ENCODE data around the gene GPC3. TPM values are rescaled to one million over a fixed set of nuclear protein-coding genes. Genes with fewer than 3 reads are reported as not detected.
"Not testable (repeated sequence)": the region's sequence is repeated elsewhere in the genome, so short reads cannot be mapped to it uniquely, and the experiment has no call there.

The GPC3 gene
- total RNA-seq, 2 donors from 2014 or later = 2.6 to 2.9 TPM

DNA sequence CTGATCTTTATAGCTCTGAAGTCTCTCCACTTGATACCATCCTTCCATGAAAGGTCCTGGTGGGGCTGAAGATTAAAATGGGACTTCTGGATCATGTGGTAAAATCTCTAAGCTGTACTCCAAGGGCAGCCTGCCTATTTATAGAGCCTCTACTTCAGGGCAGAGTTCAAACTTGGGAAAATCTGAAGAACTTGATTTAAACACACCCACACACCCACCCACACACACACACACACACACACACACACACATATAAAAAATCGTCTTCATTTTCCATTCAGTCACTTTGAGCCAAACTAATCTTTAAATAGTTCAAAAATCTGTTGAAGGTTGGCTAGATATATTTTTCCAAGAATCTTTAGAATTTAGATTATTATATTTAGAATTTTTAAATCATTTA is 335.2 kb downstream of the GPC3 start:
- no peak for ATAC-seq
- intact Hi-C loops (cut with DNase I, micrococcal nuclease) = no loop called here
- no peak for DNase-seq

DNA sequence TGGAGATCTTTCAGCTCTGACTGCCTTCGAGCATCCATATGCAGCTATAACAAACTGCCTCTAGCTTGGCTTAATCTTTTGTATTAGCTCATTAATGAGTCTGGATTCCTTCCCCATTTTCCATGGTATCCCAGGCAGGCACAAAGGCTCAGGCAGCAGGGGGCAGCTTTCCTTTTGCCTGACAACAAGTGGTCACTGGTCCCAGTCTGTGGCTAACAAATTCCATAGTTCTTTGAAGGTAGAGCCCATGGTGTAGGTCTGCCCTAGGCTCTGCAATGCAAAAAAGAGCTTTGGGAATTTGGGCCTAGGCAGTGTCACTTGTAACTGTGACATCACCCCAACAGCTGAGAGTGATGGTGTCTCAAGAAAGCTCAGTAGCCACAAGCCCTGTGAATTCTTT is 335.7 kb downstream of the GPC3 start:
- no peak for ATAC-seq
- intact Hi-C loops (cut with DNase I, micrococcal nuclease) = no loop called here
- no peak for DNase-seq

DNA sequence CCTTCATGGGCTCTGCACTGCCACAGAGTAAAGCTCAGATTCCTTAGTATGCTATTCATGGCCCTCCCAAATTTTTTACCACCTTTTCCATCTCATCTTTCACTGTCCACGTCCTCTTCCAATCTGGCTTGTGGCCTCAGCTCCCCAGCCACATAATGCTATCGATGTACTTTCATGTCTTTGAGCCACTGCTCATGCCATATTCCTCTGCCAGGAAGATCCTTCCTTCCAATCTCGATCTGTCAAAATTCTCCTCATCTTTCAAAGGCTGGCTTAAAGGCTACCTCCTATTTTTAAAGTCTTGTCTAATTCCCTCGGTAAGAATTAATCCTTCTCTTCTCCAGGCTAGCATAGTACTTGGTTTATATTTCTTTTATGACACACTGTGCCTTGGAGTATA is 336.8 kb downstream of the GPC3 start:
- ATAC-seq (no peak), DNase-seq (no peak)
- intact Hi-C loops (cut with DNase I, micrococcal nuclease) = no loop called here

DNA sequence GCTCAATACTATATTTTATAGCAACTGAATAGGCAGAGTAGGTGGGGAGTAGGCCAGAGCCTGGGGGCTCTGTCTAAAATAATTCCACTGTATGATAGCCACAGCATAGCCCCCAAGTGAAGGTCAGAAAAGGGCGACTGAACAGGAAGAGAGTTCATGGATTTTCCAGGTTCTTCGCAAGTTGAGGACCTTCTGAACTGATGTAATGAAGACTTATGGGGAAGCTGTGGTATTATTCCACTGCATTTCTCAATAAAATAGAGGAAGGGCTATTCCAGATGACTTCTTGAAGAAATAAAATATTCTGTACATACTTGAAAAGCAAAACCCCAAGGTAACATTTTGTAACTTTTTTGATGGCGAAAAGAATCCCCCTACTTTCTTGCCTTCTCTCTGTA is 338.7 kb downstream of the GPC3 start:
- intact Hi-C loops (cut with DNase I, micrococcal nuclease) = no loop called here
- ATAC-seq (no peak), DNase-seq (no peak)

DNA sequence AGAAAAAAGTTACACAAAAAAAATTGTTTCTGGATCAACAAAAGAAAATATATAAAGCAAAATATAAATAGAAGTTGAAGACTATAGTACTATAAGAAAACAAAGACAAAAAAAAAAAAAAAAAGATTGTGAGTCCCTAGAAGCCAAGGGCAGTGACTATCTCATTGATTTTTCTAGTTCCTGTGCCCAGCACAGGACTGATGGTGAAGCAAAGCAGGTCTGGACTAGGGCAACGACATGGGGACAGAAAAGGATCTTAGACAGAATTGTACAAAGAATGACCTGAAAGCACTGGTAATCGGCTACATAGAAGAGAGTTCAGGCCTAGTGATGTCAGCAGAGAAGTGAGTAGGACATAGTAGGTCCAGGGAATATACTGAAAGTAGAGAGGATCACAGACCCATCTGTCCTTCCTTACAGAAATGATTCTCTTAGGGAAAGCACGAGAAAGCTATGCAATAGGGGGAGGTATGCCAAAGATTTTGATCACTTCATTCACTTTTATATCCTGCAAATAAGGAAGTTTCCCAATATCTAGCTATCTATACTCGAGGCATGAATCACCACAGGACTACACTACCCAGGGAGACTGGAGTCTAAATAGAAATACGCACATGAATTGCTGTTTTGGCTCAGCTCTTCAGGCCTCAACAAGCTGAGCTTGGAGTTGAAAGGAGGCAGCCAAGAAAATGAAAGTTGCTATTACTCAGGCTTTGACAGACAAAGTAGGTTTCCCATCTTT is 339.2 kb downstream of the GPC3 start:
- ATAC-seq = no peak
- DNase-seq = no peak
- intact Hi-C loops (cut with DNase I, micrococcal nuclease) = no loop called here

DNA sequence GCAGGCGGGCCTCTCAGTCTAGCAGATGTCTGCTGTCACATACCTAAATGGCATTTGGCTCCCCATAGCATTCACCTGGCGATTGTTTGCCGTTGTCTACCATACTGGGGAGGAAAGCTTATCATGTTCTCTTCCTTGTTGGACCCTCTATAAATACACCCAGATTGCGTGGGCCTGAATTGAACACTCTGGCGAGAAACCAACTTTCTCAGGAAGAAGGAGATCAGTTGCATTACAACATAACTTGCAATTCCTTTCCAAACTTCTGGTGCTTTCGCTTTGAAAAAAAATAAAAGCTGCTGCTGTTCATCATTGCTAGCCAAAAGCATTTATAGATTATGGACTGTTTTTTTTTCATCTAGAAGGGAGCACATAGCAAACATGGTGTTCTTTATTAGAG is 340.1 kb downstream of the GPC3 start:
- intact Hi-C loops (cut with DNase I, micrococcal nuclease) = no loop called here
- ATAC-seq = no peak
- no peak for DNase-seq

DNA sequence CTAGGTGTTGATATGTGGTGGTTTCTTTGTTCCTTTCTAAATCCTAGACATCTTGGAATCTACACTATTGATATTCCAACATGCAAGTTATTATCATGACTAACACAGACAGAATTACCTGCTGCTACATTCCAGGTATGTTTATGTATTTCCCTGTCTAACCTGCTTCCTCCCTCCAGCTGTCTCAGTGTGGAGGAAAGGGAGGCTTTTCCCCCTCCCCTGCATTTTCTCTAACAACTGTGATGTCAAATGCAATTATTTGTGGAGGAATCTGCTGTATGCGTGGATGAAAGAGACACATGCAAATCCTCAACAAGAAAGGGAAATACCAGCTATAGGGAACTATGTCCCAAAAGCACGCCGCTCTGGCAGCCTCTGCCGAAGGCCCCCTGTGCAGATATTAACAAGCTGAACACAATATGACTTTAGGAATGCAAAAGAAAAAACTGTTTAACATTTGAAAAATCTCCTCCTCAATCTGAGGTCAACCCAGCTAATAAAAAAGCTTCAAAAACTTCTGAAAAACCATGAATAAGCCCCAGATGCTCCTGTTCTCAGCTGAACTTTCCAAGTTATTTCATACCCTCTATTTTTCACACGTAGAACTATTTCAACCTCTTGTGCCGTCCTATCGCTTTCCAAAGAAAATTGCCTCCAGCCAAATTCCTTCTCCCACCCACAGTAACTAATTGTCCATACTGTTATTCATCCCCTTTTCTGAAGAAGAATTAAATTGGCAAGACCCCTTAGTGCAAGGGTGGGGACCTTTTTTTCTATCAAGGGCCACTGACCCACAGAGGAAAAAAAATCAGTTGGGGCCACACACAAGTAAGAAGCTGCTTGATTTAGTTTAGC is 345.0 kb downstream of the GPC3 start:
- no peak for ATAC-seq
- intact Hi-C loops (cut with DNase I, micrococcal nuclease) = no loop called here
- no peak for DNase-seq

DNA sequence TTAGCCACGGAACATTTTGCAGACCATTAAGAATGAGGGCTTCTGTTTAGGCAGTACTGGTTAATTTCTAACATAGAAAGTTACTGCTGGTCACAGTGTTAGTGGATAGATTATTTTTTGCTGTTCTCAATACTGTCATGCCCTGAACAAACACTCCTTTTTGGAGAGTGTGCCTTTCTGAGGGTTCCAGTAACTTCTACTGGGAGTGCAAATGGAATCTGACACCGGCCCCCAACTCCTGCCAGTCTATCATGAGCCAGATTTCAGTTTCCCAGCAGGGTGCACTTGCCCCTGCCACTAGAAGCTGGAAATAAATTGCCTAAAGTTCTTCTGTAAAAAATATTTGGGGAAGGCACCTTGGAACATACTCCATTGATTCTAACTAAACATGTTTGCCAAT is 345.7 kb downstream of the GPC3 start:
- DNase-seq (no peak), ATAC-seq (no peak)
- intact Hi-C loops (cut with DNase I, micrococcal nuclease) = no loop called here

DNA sequence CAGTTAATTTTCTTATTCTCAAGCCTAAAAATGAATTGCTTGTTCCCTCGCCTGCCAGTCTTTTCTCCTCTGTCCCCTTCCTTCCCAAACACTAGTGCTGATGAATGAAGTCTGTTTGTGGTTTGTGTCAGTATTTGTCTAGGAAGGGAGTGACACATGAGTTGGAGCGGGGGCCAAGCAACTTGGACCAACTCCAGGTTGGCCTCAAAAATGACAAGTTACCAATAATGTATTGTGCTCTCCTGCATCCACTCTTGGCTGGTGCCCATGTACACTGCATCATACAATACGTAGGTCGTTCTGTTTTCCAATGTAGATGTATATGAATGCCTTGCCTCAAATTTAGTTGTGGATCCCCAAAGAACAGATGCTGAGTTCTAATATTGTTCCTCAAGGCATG is 347.1 kb downstream of the GPC3 start:
- DNase-seq = no peak
- intact Hi-C loops (cut with DNase I, micrococcal nuclease) = no loop called here
- no peak for ATAC-seq

DNA sequence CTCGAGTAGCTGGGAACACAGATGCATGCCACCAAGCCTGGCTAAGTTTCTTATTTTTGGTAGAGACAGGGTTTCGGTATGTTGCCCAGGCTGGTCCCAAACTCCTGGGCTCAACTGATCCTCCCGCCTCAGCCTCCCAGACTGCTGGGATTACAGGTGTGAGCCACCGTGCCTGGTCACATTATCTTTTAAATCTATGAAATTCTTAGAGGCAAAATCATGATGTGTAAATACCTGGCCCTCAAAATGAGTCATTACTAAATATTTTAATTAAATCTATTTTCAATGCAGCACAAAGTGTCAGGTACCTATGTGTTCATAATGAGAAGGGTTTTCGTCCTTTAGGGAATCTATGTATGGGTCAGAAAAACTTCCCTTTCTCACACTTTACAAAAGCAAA is 347.6 kb downstream of the GPC3 start:
- intact Hi-C loops (cut with DNase I, micrococcal nuclease) = no loop called here
- DNase-seq (no peak), ATAC-seq (no peak)

DNA sequence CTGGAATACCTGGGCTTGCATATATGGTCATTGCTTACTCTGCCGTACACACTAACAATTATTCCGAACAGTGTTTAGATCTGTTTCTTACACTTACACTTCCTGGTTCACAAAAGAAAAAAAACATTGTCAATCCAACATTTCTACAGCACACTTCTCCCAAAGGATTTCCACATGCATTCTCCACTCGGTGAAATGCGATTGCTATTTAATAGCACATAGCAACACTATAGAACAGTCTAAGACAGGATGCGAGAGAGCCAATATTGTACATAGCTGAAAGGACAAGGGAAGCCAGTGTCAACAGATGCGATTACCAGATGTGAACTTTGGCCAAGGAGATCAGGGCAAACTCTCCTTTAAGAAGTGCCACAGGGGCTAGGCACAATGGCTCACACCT is 349.4 kb downstream of the GPC3 start:
- ATAC-seq (no peak), DNase-seq (no peak)
- intact Hi-C loops (cut with DNase I, micrococcal nuclease) = no loop called here

DNA sequence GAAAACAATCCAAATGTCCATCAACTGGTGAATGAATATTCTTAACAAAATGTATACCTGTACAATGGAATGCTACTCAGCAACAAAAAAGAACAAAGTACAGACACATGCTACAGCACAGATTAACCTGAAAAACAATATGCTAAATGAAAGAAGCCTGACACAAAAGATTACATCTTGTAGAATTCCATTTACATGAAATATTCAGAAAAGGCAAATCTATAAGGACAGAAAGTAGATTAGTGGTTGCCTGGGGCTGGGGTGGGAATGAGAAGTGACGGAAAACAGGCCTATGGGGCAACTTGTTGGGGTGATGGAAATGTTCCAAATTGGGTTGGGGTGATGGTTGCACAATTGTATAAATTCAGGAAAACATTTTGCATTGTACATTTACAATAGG is 351.0 kb downstream of the GPC3 start:
- intact Hi-C loops (cut with DNase I, micrococcal nuclease) = no loop called here
- no peak for DNase-seq
- no peak for ATAC-seq

DNA sequence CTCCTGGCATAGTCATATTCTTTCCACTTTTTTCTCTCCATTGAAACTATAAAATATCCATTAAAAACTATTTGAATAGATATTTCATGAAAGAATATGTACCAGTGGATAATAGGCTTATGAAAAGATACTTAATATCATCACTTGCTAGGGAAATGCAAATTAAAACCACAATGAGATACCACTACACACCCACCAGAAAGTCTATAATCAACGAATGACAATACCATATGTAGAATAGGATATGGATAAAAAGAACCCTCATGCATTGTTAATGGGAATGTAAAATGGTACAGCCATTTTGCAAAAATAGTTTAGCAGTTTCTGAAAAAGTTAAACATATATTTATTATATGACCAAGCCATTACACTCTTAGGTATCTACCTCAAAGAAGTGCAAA is 351.4 kb downstream of the GPC3 start:
- intact Hi-C loops (cut with DNase I, micrococcal nuclease) = no loop called here
- no peak for ATAC-seq
- no peak for DNase-seq

DNA sequence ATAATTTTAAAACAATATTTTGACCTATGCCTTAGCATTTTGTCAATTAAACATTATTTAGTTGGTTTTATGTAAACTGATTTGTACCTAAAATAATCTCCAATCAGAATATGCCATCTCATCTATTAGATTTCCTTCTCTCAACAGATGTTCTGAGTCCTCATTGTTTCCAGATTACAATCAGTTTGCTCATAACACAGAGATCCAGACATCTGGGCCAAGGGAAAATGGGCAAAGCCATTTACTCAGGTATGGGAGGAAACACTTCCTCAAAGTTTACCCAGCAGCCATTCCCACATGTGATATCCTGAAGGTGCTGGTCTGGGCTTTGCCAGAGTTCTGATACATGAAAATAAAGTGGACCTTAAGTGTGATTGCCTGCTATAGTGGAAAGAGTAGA is 352.2 kb downstream of the GPC3 start:
- ATAC-seq (no peak), DNase-seq (no peak)
- intact Hi-C loops (cut with DNase I, micrococcal nuclease) = no loop called here

DNA sequence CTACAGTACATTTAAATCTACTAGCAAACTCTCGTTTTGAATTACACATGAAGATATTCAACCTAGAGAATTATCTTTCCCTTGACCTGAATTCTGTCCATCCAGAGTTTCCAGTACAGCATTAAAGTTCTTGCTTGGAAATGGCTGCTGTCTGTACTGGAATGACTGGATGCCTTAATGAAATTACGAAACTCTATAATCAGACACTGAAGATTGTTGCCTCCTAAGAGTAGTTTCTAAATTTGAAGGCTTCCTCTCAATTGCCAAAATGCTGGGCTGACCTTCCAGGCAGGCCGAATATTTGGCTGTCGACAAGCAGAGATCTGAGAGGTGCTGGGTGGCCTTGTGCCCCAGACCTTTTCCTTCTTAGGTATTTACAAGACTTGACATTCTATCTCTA is 355.0 kb downstream of the GPC3 start:
- DNase-seq (no peak), ATAC-seq (no peak)
- intact Hi-C loops (cut with DNase I, micrococcal nuclease) = no loop called here

DNA sequence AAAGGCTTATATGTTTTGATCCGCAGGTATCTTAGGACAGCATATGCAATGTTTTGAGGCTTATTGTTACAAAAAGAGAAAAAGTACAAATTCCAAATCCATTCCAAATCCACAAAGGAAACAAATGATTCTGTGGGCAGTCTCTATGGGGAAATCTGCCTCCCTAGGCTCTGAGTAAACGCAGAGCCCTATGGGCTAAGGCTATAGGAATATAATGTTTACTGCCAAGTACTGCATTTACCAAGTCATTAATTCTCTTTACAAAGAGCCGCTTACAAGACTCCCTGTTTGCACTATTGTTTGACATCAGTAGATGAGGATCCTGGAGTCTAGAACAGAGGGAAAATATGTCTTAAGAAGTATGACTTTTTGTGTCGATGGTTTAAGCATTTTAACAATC is 357.7 kb downstream of the GPC3 start:
- intact Hi-C loops (cut with DNase I, micrococcal nuclease) = no loop called here
- ATAC-seq = no peak
- no peak for DNase-seq

DNA sequence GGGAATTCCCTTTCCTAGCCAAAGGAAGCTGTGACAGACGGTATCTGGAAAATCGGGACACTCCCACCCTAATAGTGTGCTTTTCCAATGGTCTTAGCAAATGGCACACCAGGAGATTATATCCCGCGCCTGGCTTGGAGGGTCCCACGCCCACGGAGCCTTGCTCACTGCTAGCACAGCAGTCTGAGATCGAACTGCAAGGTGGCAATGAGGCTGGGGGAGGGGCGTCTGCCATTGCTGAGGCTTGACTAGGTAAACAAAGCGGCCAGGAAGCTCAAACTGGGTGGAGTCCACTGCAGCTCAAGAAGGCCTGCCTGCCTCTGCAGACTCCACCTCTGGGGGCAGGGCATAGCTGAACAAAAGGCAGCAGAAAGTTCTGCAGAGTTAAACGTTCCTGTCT is 364.0 kb downstream of the GPC3 start:
- ATAC-seq; intact Hi-C loops (cut with DNase I, micrococcal nuclease); DNase-seq: not testable (repeated sequence)

DNA sequence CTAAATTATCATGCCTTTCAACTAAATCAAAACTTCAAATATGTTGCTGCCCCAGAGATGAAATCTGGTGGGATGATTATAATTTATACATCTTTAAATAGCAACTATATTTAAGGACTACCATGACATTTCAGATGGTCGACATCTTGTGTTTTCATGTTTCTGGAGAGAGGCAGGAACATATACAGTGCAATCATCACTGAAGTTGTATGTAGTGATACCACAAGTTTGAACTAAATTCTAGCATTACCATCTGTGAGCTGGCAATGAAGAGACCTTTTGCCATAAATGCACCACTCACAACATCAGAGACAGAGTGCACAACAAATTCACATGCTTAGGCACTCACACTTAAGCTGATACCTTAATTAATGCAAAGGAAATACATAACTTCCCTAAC is 373.7 kb downstream of the GPC3 start:
- no peak for DNase-seq
- no peak for ATAC-seq
- intact Hi-C loops (cut with DNase I, micrococcal nuclease) = no loop called here

DNA sequence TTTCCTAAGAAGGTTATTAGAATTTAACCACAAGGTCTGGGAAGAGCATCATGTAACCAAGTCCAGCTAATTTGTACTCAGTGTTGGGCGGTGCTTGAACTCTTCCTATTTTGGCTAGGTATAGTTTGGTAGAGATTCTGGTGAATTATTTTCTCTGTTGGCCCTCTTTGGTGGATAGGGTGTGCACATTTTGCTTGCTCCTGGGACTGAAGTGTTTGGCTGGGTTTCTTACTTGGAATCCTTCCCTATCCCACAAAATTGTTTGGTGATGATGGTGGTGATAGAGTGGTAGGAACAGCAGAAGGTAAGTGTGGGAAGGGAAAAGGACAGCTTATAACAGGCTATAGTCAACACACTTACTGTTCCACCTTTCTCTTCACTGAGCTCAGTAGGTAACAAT is 375.3 kb downstream of the GPC3 start:
- intact Hi-C loops (cut with DNase I, micrococcal nuclease) = no loop called here
- DNase-seq (no peak), ATAC-seq (no peak)

DNA sequence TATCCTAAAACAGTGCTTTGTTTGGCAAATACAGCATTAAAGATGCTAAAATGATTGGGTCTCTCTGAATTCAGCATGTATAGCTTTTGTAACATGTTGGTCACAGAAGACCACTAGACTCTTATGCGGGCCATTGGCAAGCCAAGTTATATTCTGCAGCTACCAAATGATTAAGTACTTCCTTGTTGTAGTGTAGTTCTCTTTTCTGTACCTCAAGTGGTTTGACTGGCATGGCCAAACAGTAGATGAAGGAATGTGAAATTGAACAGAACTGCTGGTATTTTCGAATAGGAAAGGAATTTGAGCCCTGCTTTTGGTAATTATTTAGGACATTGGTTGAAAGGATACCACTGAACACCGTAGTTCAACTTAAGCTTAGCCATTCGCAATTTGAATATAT is 376.2 kb downstream of the GPC3 start:
- ATAC-seq = no peak
- DNase-seq = no peak
- intact Hi-C loops (cut with DNase I, micrococcal nuclease) = no loop called here

DNA sequence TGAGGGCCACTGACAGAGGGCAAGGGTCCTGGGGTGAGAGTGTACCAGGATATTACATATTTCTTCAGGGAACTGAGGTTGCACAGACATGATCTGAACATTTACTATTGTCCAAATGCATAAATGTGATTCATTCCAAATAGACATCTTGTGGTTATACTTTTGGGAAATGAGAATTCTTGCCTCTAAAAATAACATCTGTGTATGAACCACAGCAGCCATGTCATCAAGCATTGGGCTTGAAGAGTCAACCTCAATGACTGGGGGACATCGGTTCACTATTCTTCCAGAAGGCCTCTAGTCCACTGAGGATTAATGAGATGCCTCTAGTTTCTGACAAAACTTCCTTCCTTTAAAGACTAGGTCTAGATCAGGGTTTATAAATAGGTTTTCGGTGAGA is 377.0 kb downstream of the GPC3 start:
- intact Hi-C loops (cut with DNase I, micrococcal nuclease) = no loop called here
- no peak for DNase-seq
- ATAC-seq = no peak
